ENCODE measurements around the gene ERCC1. TPM values are rescaled to one million over a fixed set of nuclear protein-coding genes. Genes with fewer than 3 reads are reported as not detected.
"Not testable (repeated sequence)": the region's sequence is repeated elsewhere in the genome, so short reads cannot be mapped to it uniquely, and the experiment has no call there.

The ERCC1 gene
- total RNA-seq, 1 donor from 2014 or later: 71.6 TPM

- no peak for DNase-seq (ENCODE audit: low read depth)
- no peak overlapping the region for H3K4me3 ChIP-seq (ENCODE audit: low read depth, low read length)
- no peak for TF ChIP-seq CTCF (conservative IDR thresholded peaks at IDR 0.05; ENCODE audit: low read depth, low read length)
Observed at GRCh38 chr19:45408830-45409556, 14.7 kb downstream of the ERCC1 start.

DNA sequence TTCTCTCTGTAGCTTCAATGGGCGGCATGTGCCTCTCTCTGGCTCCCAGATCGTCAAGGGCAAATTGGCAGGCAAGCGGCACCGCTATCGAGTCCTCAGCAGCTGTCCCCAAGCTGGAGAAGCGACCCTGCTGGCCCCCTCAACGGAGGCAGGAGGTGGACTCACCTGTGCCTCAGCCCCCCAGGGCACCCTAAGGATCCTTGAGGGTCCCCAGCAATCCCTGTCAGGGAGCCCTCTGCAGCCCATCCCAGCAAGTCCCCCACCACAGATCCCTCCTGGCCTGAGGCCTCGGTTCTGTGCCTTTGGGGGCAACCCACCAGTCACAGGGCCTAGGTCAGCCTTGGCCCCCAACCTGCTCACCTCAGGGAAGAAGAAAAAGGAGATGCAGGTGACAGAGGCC is 15.6 kb downstream of the ERCC1 start:
- no peak for TF ChIP-seq CTCF (conservative IDR thresholded peaks at IDR 0.05; ENCODE audit: low read depth, low read length)
- H3K4me3 ChIP-seq (ENCODE audit: low read depth, low read length): no peak overlapping the region
- DNase-seq (ENCODE audit: low read depth): no peak

GRCh38 chr19:45407585-45407984 is 16.1 kb downstream of the ERCC1 start:
- not testable (repeated sequence) for DNase-seq (ENCODE audit: low read depth)
- peak overlapping the region; percentile 83 for H3K4me3 ChIP-seq (ENCODE audit: low read depth, low read length)

DNA sequence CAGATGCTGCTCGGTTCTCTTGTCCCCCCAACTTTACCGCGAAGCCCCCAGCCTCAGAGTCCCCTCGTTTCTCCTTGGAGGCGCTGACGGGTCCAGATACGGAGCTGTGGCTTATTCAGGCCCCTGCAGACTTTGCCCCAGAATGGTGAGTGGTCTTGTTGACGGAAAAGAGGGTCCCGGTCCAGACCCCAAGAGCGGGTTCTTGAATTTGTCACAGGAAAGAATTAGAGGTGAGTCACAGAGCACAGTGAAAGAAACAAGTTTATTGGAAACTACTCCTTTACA is 16.7 kb downstream of the ERCC1 start:
- peak overlapping the region; percentile 83 for H3K4me3 ChIP-seq (ENCODE audit: low read depth, low read length)
- TF ChIP-seq CTCF (conservative IDR thresholded peaks at IDR 0.05; ENCODE audit: low read depth, low read length): no peak
- no peak for DNase-seq (ENCODE audit: low read depth)

GRCh38 chr19:45406226-45407090 is 17.3 kb downstream of the ERCC1 start, which contains the start of gene POLR1G:
Gene POLR1G, plus strand, starts transcription at chr19:45406644. Its CDS starts 53 bp downstream, at chr19:45406697.
- peak within 1 kb of the TSS; percentile 83 for H3K4me3 ChIP-seq (ENCODE audit: low read depth, low read length)
- no peak for TF ChIP-seq CTCF (conservative IDR thresholded peaks at IDR 0.05; ENCODE audit: low read depth, low read length)
- DNase-seq (ENCODE audit: low read depth): peak; percentile 64

- no peak for TF ChIP-seq CTCF (conservative IDR thresholded peaks at IDR 0.05; ENCODE audit: low read depth, low read length)
Observed at GRCh38 chr19:45405435-45406225, 18.1 kb downstream of the ERCC1 start.

More at GRCh38 chr19:45405435-45406225, 18.1 kb downstream of the ERCC1 start:
- DNase-seq (ENCODE audit: low read depth): peak; percentile 66
- H3K4me3 ChIP-seq (ENCODE audit: low read depth, low read length): peak overlapping the region; percentile 83
